Right renal cortex interstitium (tissue), 3 donors: ENCODE results near the gene TOB1. TPM values are rescaled to one million over a fixed set of nuclear protein-coding genes. Genes with fewer than 3 reads are reported as not detected.
"Not testable (repeated sequence)": the region's sequence is repeated elsewhere in the genome, so short reads cannot be mapped to it uniquely, and the experiment has no call there.

ENCODE experiments used
- DNase-seq, 3 donors: peaks; one replicate each; pipeline ENCODE4 v3.0.0-alpha.2; 2013; ENCODE audit warnings: low read depth in 3 of 3, low spot score in 2 of 3
- polyA plus RNA-seq, 3 donors: library from polyadenylated mRNA; unstranded; fragments of 120-200 nt; gene quantifications; one replicate each; pipeline ENCODE4 v1.2.1, GENCODE V29; 2013; ENCODE audit not compliant: insufficient read length in 3 of 3

Gene TOB1
- polyA plus RNA-seq, 3 donors, result 36.7 to 44.1 (median 37.1) TPM

- no peak for DNase-seq
Measured at GRCh38 chr17:50899005-50899460, 32.9 kb upstream of the TOB1 start.

GRCh38 chr17:50898369-50899004, 32.3 kb upstream of the TOB1 start:
- DNase-seq, result no peak

- DNase-seq, result not testable (repeated sequence)
Measured at GRCh38 chr17:50894513-50894912, 28.4 kb upstream of the TOB1 start.

- DNase-seq, result no peak
Measured at GRCh38 chr17:50893183-50893993, 27.2 kb upstream of the TOB1 start.

DNA sequence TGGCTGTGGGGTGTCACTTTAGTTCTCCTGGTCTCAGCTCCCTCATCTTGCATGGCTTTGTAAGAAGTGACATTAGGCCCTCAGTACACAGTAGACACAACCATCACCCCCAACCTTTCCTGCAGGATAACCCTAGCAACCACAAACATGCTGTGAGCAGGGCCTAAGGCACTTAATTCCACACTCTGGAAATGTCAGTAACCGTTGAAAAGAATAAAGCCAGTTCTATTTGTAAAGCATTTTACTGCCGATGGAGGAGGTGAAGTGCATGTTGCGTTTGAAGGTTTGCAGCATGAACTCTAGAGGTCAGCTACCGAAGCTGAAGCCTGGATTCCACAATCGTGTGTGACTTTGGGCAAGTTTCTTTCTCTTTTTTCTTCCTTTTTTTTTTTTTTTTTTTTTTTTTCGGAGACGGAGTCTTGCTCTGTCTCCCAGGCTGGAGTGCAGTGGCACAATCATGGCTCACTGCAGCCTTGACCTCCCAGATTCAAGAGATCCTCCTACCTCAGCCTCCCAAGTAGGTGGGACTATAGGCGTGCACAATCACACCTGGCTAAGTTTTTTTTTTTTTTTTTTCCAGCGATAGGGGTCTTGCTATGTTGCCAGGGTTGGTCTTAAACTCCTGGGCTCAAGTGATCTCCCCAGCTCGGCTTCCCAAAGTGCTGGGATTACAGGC, 26.1 kb upstream of the TOB1 start:
- no peak for DNase-seq

DNA sequence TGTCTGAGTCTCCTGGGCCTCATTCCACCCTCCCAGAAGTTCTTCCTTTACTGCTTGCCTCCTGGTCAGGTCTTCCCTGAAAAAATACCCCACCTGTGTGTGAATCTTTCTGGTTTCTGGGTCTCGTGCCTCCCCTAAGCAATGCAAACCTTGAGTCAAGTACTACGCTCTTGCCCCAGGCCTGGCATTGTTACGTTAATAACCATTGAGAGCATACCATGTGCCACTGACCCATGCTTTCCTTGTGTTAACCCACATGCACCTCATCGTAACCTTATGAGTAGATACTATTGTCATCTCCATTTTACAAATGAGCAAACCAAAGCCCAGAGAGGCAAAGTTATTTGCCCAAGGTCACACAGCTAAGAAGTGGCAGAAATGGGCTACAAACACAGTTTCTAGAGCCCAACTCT, 25.4 kb upstream of the TOB1 start:
- DNase-seq, result no peak

DNA sequence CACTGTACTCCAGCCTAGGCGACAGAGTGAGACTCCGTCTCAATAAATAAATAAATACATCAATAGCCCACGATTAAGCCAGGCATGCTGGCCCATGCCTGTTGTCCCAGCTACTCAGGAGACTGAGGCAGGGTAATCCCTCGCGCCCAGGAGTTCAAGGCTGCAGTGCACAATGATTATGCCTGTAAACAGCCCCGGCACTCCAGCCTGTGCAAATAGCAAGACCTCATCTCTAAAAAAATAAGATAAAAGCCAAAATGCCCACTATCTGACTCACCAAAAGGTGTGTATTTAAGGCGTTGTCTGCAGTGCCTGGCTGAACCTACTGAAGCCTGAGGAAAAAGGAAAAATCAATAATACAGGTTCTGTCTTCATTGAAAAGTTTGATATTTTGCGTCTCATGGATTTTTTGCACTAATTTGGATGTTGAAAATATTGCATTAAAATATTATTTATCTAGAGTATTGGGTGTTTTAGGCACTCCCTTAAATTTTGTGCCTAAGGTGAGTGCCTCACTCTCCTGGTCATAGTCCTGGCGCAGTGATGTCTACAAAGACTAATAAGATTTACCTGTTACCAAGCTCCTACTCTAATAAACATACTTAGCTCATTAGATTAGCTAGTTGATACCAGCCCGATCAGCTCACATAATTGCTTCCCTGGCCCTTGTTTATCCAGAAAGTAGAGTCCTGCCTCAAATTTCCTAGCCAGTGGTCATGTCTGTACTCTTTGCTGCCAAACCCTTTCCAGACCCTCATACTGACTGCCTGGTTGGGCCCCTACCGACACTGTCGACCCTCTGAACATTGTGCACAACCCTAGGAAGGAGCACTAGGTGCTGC, 24.7 kb upstream of the TOB1 start:
- DNase-seq, result no peak

- DNase-seq, result no peak
Measured at GRCh38 chr17:50889528-50890118, 23.5 kb upstream of the TOB1 start.

DNA sequence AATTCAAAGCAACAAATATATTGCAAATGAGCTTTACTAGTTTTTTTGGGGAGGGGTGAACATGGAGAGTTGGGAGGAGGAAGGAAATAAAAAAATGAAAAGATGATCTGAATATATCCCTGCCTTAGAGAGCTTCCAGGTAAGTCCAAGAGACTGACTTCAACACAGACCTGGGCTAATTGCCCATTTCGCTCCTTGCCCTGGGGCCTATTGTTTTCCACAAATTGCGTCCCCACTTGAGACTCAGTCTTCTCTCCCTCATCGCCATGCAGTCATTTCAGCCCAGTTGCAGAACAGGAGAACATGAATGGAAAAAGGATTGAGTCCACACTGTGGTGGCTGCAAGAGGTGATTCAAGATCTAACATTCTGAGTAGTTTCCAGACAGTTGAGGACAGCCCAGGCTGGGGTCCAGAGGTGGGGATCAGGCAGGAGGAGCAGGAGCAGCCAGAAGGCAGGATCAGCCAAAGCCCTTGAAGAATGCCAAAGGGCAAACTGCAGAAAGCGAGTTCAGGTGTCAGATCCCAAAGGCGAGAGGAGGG, 21.6 kb upstream of the TOB1 start:
- DNase-seq, result no peak

- DNase-seq, result no peak
Measured at GRCh38 chr17:50884439-50885311, 18.5 kb upstream of the TOB1 start.

DNA sequence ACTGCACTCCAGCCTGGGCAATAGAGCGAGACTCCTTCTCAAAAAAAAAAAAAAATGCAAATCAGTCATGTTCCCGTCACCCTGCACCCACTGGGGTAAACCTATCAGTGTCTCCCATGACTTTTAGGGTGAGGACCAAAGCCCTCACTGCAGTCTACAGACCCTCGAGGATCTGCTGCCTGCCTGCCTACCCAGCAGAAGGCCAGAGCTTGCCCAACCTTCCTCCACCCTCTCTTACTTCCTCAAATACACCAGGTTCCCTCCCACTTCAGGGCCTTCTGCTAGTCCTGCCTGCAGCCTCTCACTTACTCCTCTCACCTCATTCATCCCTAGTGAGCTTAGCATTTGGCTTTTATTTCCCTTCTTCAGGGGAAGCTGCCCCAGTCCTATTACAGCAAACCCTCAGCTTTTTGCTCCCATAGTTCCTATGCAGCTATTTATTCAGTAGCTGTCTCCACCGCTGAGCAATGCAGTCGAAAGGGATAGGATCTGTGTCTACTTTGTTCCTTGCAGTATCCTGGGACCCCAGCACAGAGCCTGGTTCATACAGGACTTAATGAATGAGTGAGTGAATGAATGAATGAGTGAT, 17.8 kb upstream of the TOB1 start:
- no peak for DNase-seq

DNA sequence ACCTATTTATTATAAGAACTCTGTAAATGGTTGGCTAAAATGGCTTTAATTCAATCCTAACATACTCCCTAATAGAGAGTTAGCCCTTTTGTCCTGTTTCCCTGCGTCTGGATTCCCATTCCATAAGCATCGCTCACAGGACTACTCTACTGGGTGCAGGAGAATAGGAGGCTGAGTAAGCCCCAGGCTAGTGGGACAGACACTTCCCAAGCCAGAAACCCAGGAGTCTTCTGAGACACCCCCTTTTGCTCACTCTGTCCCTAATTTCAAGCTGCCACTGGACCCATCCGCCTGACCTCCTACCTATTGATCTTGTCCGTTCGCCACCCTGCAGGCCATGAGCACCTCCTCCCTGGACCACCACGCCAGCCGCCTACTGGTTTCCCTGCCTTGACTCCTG, 16.7 kb upstream of the TOB1 start:
- no peak for DNase-seq

- DNase-seq, result no peak
Measured at GRCh38 chr17:50881182-50881581, 15.0 kb upstream of the TOB1 start.

GRCh38 chr17:50879086-50879485, 12.9 kb upstream of the TOB1 start:
- DNase-seq, result no peak

GRCh38 chr17:50877838-50878237, 11.7 kb upstream of the TOB1 start:
- DNase-seq, result no peak

GRCh38 chr17:50877042-50877441, 10.9 kb upstream of the TOB1 start:
- not testable (repeated sequence) for DNase-seq

DNA sequence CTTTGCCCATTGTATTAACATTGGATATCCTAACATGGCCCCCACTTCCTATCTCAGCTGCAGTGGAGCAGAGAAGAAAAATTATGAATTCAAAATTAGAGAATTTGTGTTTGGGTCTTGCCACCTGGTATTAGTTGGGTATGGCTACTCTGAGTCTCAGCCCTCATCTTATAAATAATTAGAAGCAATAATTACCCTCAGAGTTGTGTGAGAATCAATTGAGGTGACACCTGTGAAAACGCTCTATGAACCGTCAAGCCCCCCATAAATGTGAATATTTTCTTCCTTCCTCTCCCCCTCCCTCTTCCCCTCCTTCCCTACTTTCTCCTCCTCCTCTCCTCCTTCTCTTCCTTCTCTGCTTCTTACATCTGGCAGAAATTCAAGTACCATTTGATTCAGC, 8.9 kb upstream of the TOB1 start:
- no peak for DNase-seq

GRCh38 chr17:50872710-50873424, 6.7 kb upstream of the TOB1 start:
- no peak for DNase-seq
